Activated naive CD4-positive, alpha-beta T cell treated with anti-CD3 and anti-CD28 coated beads, Interleukin-2, amount 10 ng/mL, durations not matched to agents 7 days and 5 days (primary cell): ENCODE data around the gene PSMA6.
"Not testable (repeated sequence)": the region's sequence is repeated elsewhere in the genome, so short reads cannot be mapped to it uniquely, and the experiment has no call there.

Experiments used
- CTCF ChIA-PET: fragments of 350-600 bp; sonication (Branson Sonifier 250); formaldehyde crosslinking; loops from one replicate; lab custom pipeline; 2021; ENCODE audit warnings: antibody characterized with exemption; lab: Charles Lee
- DNase-seq: peaks from one replicate; pipeline ENCODE4 v3.0.0-alpha.2; 2020
- H3K27ac Mint-ChIP-seq: one replicate; pipeline ENCODE4 v1.8.0; 2021; ENCODE audit warnings: mild to moderate bottlenecking, moderate library complexity, mixed read lengths
- H3K27me3 Mint-ChIP-seq: one replicate; pipeline ENCODE4 v1.8.0; 2021; ENCODE audit warnings: mild to moderate bottlenecking, mixed read lengths
- H3K36me3 Mint-ChIP-seq: one replicate; pipeline ENCODE4 v1.8.0; 2021; ENCODE audit warnings: mixed read lengths
- H3K4me1 Mint-ChIP-seq: one replicate; pipeline ENCODE4 v1.8.0; 2021; ENCODE audit warnings: mixed read lengths
- H3K4me3 Mint-ChIP-seq: one replicate; pipeline ENCODE4 v1.8.0; 2021; ENCODE audit warnings: mild to moderate bottlenecking, moderate library complexity, mixed read lengths
- H3K9me3 Mint-ChIP-seq: one replicate; pipeline ENCODE4 v1.8.0; 2021; ENCODE audit warnings: mixed read lengths

PSMA6 gene

GRCh38 chr14:35306114-35306513, 13.9 kb downstream of the PSMA6 start:
- no peaks in the 10 kb centered on the region for H3K9me3 Mint-ChIP-seq
- peaks cover 30% of the 10 kb centered on the region for H3K36me3 Mint-ChIP-seq
- no peaks in the 10 kb centered on the region for H3K27me3 Mint-ChIP-seq
- no peak overlapping the region for H3K4me3 Mint-ChIP-seq
- no peak overlapping the region for H3K27ac Mint-ChIP-seq
- CTCF ChIA-PET = no interaction called here
- no peak for DNase-seq
- peaks cover 23% of the 10 kb centered on the region for H3K4me1 Mint-ChIP-seq

GRCh38 chr14:35317820-35318219, 25.6 kb downstream of the PSMA6 start:
- CTCF ChIA-PET = interaction anchor here (1.5 kb wide), 1 partner anchor 9 kb away, joined by 3 read pairs; no protein-coding TSS in a partner anchor
- DNase-seq = no peak
- no peaks in the 10 kb centered on the region for H3K27me3 Mint-ChIP-seq
- no peak overlapping the region for H3K27ac Mint-ChIP-seq
- H3K36me3 Mint-ChIP-seq = peaks cover 36% of the 10 kb centered on the region
- H3K4me3 Mint-ChIP-seq = no peak overlapping the region
- H3K9me3 Mint-ChIP-seq = no peaks in the 10 kb centered on the region
- H3K4me1 Mint-ChIP-seq = peaks cover 11% of the 10 kb centered on the region

GRCh38 chr14:35319509-35319908, 27.3 kb downstream of the PSMA6 start:
- CTCF ChIA-PET = interaction anchor here (0.6 kb wide), 1 partner anchor 34 kb away, joined by 4 read pairs; no protein-coding TSS in a partner anchor
- H3K36me3 Mint-ChIP-seq = peaks cover 29% of the 10 kb centered on the region
- no peak for DNase-seq
- H3K27ac Mint-ChIP-seq = no peak overlapping the region
- H3K27me3 Mint-ChIP-seq = no peaks in the 10 kb centered on the region
- no peak overlapping the region for H3K4me3 Mint-ChIP-seq
- no peaks in the 10 kb centered on the region for H3K9me3 Mint-ChIP-seq
- H3K4me1 Mint-ChIP-seq = peaks cover 11% of the 10 kb centered on the region

- Mint-ChIP-seq H3K36me3 (peaks cover 24% of the 10 kb centered on the region), H3K27me3 (no peaks in the 10 kb centered on the region), H3K4me1 (peaks cover 9% of the 10 kb centered on the region), H3K4me3 (no peak overlapping the region), H3K27ac (peak overlapping the region; percentile 37), H3K9me3 (no peaks in the 10 kb centered on the region)
- DNase-seq = no peak
- CTCF ChIA-PET = interaction anchor here (0.6 kb wide), 1 partner anchor 70 kb away, joined by 4 read pairs; no protein-coding TSS in a partner anchor
These were observed 28.3 kb downstream of the PSMA6 start for GRCh38 chr14:35320472-35320871.

- Mint-ChIP-seq H3K4me1 (no peaks in the 10 kb centered on the region), H3K27ac (no peak overlapping the region), H3K27me3 (no peaks in the 10 kb centered on the region), H3K4me3 (no peak overlapping the region), H3K9me3 (no peaks in the 10 kb centered on the region), H3K36me3 (no peaks in the 10 kb centered on the region)
- CTCF ChIA-PET = no interaction called here
- DNase-seq = no peak
These were observed 34.2 kb downstream of the PSMA6 start for GRCh38 chr14:35326375-35326774.

- CTCF ChIA-PET = interaction anchor here (0.6 to 4.2 kb wide), 2 partner anchors 73 to 102 kb away, joined by 3 to 13 read pairs; partner anchors contain the start of gene NFKBIA
- no peak for DNase-seq
- H3K4me3 Mint-ChIP-seq = no peak overlapping the region
- peaks cover 29% of the 10 kb centered on the region for H3K4me1 Mint-ChIP-seq
- no peaks in the 10 kb centered on the region for H3K36me3 Mint-ChIP-seq
- no peaks in the 10 kb centered on the region for H3K27me3 Mint-ChIP-seq
- no peaks in the 10 kb centered on the region for H3K9me3 Mint-ChIP-seq
- peak overlapping the region; percentile 67 for H3K27ac Mint-ChIP-seq
These were observed 39.7 kb downstream of the PSMA6 start for GRCh38 chr14:35331605-35332516.

GRCh38 chr14:35332517-35333263, 40.5 kb downstream of the PSMA6 start:
- Mint-ChIP-seq H3K4me3 (peak overlapping the region; percentile 48), H3K27me3 (no peaks in the 10 kb centered on the region), H3K9me3 (no peaks in the 10 kb centered on the region), H3K4me1 (peaks cover 29% of the 10 kb centered on the region), H3K27ac (peak overlapping the region; percentile 89), H3K36me3 (no peaks in the 10 kb centered on the region)
- DNase-seq = peak; percentile 66
- CTCF ChIA-PET = interaction anchor here (1.0 to 4.2 kb wide), 8 partner anchors 10 to 485 kb away, joined by 3 to 13 read pairs (median 4); partner anchors contain the start of gene NFKBIA

GRCh38 chr14:35333264-35333730, 41.1 kb downstream of the PSMA6 start:
- CTCF ChIA-PET = interaction anchor here (1.0 to 4.2 kb wide), 8 partner anchors 9 to 484 kb away, joined by 3 to 13 read pairs (median 4); partner anchors contain the start of gene NFKBIA
- no peaks in the 10 kb centered on the region for H3K36me3 Mint-ChIP-seq
- peaks cover 29% of the 10 kb centered on the region for H3K4me1 Mint-ChIP-seq
- peak overlapping the region; percentile 48 for H3K4me3 Mint-ChIP-seq
- no peaks in the 10 kb centered on the region for H3K27me3 Mint-ChIP-seq
- no peaks in the 10 kb centered on the region for H3K9me3 Mint-ChIP-seq
- no peak for DNase-seq
- H3K27ac Mint-ChIP-seq = peak overlapping the region; percentile 89

GRCh38 chr14:35333797-35334743, 41.9 kb downstream of the PSMA6 start:
- CTCF ChIA-PET = interaction anchor here (0.6 to 4.2 kb wide), 8 partner anchors 8 to 484 kb away, joined by 3 to 13 read pairs (median 4); partner anchors contain the start of gene NFKBIA
- Mint-ChIP-seq H3K36me3 (no peaks in the 10 kb centered on the region), H3K4me1 (peaks cover 29% of the 10 kb centered on the region)

GRCh38 chr14:35335388-35336092, 43.4 kb downstream of the PSMA6 start:
- Mint-ChIP-seq H3K9me3 (no peaks in the 10 kb centered on the region), H3K27ac (peak overlapping the region; percentile 64), H3K27me3 (no peaks in the 10 kb centered on the region), H3K36me3 (no peaks in the 10 kb centered on the region), H3K4me1 (peaks cover 41% of the 10 kb centered on the region), H3K4me3 (no peak overlapping the region)
- CTCF ChIA-PET = no interaction called here
- no peak for DNase-seq

More at GRCh38 chr14:35333797-35334743, 41.9 kb downstream of the PSMA6 start:
- peak overlapping the region; percentile 76 for H3K27ac Mint-ChIP-seq
- H3K4me3 Mint-ChIP-seq = no peak overlapping the region
- DNase-seq = no peak
- H3K9me3 Mint-ChIP-seq = no peaks in the 10 kb centered on the region
- no peaks in the 10 kb centered on the region for H3K27me3 Mint-ChIP-seq

GRCh38 chr14:35336171-35336493, 44.0 kb downstream of the PSMA6 start:
- H3K4me1 Mint-ChIP-seq = peaks cover 41% of the 10 kb centered on the region
- H3K27me3 Mint-ChIP-seq, H3K9me3 Mint-ChIP-seq, H3K27ac Mint-ChIP-seq, H3K4me3 Mint-ChIP-seq, CTCF ChIA-PET, DNase-seq, H3K36me3 Mint-ChIP-seq: not testable (repeated sequence)

GRCh38 chr14:35336494-35337268, 44.5 kb downstream of the PSMA6 start:
- Mint-ChIP-seq H3K27ac (no peak overlapping the region), H3K9me3 (no peaks in the 10 kb centered on the region), H3K27me3 (no peaks in the 10 kb centered on the region), H3K4me3 (no peak overlapping the region), H3K4me1 (peaks cover 43% of the 10 kb centered on the region), H3K36me3 (no peaks in the 10 kb centered on the region)
- DNase-seq = no peak
- CTCF ChIA-PET = no interaction called here
